Left forelimb (tissue), 1 donor: Measurements from ENCODE around the gene PDE7B.

Source experiments
- DNase-seq: peaks from one replicate; pipeline ENCODE4 v3.0.0-alpha.2; 2018; ENCODE audit warnings: low spot score

The PDE7B gene

GRCh38 chr6:135851442-135852271 lies at the start of gene PDE7B:
Gene PDE7B (plus strand): TSS chr6:135851701.
- peak; percentile 83 for DNase-seq

- no peak for DNase-seq
Measured at GRCh38 chr6:135801755-135802465, 49.6 kb upstream of the PDE7B start.

- DNase-seq = no peak
Measured at GRCh38 chr6:135810486-135810885, 41.0 kb upstream of the PDE7B start.

GRCh38 chr6:135811170-135811569 lies 40.3 kb upstream of the PDE7B start:
- DNase-seq = no peak

GRCh38 chr6:135811644-135812526 lies 39.6 kb upstream of the PDE7B start:
- DNase-seq = no peak

- no peak for DNase-seq
Measured at GRCh38 chr6:135813401-135813800, 38.1 kb upstream of the PDE7B start.

GRCh38 chr6:135814043-135814442 lies 37.5 kb upstream of the PDE7B start:
- no peak for DNase-seq

- DNase-seq = no peak
Measured at GRCh38 chr6:135815216-135815615, 36.3 kb upstream of the PDE7B start.

GRCh38 chr6:135817035-135817434 lies 34.5 kb upstream of the PDE7B start:
- DNase-seq = no peak

GRCh38 chr6:135819665-135820064 lies 31.8 kb upstream of the PDE7B start:
- no peak for DNase-seq

- DNase-seq = no peak
Measured at GRCh38 chr6:135820340-135820739, 31.2 kb upstream of the PDE7B start.

GRCh38 chr6:135823851-135824250 lies 27.6 kb upstream of the PDE7B start:
- DNase-seq = no peak

- no peak for DNase-seq
Measured at GRCh38 chr6:135826236-135826804, 25.2 kb upstream of the PDE7B start.

- no peak for DNase-seq
Measured at GRCh38 chr6:135828021-135828420, 23.5 kb upstream of the PDE7B start.

GRCh38 chr6:135830452-135830881 lies 21.0 kb upstream of the PDE7B start:
- DNase-seq = no peak

GRCh38 chr6:135831016-135831415 lies 20.5 kb upstream of the PDE7B start:
- DNase-seq = no peak

GRCh38 chr6:135832166-135832565 lies 19.3 kb upstream of the PDE7B start:
- no peak for DNase-seq

GRCh38 chr6:135833771-135834170 lies 17.7 kb upstream of the PDE7B start:
- DNase-seq = no peak

GRCh38 chr6:135837735-135838449 lies 13.6 kb upstream of the PDE7B start:
- DNase-seq = no peak

GRCh38 chr6:135839121-135839520 lies 12.4 kb upstream of the PDE7B start:
- no peak for DNase-seq
